ENCODE data around the gene GAPDHS. TPM values are rescaled to one million over a fixed set of nuclear protein-coding genes. Genes with fewer than 3 reads are reported as not detected.

The GAPDHS gene
- polyA plus RNA-seq, 5 donors = not detected

DNA sequence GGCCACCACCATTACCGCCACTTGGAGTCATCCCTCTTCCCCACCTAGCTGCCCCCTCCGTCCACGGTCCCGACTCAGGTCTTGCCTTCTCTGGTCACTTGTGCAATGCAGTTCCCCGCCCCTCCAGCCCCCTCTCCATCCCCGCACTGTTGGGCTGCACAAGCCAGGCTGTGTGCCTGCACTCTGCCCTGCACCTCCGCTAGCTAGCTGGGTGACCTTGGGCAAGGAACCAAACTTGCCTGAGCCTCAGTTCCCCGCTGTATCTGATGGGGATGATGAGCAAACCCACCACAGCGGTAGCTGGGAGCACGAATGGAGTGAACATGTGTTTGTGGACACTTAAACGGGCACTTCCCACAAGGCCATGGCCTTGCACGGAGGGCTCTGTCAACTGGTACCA is 6.6 kb downstream of the GAPDHS start:
- DNase-seq = no peak

DNA sequence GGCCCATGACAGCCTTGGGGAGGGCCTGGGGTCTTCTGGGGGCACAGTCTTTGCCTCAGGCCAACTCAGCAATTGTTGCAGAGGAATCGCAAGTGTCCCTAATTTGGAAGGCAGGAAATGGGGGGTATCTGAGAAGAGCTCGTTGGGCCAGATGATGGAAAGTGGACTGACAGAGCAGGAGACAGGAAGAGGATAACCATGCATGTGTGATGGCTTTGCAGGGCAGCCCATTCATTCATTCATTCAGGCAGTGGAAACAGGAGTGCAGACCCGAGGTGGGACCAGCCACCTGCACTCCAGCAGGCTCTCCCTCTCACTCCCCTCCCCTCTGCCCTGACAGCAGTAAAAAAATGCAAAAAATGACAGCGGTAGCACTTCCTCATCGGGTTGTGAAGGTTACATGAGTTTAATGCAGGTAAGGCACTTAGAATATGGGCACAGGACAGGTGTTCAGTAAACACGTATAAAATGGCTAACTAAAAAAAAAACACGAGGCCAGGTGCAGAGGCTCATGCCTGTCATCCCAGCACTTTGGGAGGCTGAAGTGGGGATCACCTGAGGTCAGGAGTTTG is 7.2 kb downstream of the GAPDHS start:
- no peak for DNase-seq

DNA sequence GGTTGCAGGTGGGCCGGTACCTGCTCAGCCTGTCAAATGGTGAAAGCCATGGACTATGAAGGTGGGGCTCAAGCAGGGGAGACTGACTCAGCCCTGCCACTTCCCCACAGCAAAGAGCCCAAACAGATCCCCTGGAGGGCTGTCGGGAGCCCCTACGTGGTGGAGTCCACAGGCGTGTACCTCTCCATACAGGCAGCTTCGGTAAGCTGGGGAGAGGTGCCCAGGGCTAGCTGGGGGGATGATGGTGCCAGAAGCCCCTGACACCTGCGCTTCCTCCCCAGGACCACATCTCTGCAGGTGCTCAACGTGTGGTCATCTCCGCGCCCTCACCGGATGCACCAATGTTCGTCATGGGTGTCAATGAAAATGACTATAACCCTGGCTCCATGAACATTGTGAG is 9.0 kb downstream of the GAPDHS start:
- no peak for DNase-seq

DNA sequence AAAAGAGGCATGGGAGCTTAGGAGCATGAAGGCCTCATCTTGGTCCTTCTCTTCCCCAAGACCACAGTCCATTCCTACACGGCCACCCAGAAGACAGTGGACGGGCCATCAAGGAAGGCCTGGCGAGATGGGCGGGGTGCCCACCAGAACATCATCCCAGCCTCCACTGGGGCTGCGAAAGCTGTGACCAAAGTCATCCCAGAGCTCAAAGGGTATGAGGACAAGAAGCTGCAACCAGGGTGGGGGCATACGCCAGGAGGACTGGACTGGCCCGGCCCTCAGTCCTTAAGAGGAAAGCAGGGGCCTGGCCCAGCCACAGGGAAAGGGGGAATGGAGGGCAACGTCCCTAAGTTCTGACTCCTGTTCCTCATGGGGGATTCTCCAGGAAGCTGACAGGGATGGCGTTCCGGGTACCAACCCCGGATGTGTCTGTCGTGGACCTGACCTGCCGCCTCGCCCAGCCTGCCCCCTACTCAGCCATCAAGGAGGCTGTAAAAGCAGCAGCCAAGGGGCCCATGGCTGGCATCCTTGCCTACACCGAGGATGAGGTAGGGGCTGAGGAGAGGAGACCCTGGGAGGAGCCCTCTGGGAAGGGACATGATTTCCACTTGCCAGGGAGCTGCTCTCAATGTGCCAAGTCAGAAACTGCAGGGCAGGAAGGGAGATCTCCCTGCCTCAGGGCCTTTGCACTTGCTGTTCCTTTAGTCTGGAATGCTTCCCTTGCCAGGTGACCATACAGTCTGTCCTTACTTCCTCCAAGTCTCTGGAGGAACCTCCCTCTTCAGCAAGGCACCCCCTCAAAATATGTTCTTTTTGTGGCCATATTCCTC is 10.2 kb downstream of the GAPDHS start:
- DNase-seq = no peak

DNA sequence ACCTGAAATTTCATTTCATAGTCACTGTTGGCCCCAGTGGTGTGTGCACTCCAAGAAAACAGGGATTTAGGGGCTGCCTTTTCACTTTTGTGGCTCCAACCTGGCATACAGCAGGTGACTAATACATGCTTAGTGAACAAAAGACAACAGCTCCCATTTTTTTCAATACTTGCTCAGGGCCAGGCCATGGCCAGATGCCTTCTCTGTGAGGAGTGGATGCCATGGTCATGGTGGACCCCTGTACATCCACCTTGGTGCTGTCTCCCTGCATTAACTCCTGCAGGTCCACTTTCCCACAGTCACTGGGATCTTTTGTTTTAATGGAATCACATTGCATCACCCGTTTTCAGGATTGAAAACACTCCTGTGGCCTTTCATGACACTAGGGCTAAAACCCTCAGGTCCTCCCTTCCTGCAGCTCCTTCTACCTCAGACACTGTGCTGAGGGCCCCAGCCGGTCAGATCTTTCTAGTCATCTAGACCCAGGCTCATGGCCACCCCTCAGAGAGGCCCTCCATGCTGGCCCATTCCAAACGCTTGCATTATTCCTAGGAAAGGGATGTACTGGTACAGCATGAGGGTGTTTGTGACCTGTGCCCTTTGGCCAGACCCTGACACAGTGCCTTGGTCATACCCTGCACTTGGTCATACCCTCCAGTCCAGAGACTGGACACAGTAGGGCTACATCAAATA is 11.0 kb downstream of the GAPDHS start:
- no peak for DNase-seq

DNA sequence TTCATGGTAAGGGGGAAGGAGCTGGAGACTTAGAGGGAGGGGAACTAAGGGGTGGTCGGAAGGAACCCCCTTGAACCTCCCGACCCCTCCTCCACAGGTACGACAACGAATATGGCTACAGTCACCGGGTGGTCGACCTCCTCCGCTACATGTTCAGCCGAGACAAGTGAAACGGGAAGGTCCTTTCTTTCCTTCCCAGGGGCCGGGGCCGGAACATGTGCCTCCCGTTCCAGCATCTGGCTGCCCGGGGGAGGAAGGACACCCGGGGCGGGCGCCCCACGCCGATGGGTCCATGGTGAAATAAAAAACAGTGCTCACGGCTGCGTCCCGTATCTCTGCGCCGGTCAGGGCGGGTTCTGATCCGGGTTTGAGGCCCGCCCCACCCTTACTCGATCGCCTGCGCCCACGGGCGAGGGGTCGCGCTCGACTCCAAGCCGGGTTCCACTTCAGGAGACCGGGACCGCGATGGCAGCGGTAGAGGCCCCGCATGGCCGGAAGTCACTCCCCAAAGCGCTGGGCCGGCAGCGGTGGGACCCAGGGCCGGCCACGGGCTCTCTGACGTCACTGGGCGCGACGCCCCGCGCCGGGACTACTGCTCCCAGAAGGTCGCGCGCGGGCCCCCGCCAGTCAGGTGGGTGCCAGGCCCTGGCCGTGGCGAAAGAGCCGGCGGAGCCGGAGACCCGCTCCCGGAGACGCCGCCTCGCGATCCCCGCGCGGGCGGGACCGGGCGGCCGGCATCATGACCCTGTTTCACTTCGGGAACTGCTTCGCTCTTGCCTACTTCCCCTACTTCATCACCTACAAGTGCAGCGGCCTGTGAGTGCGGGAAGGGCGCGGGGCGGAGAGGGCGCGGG is 12.0 kb downstream of the GAPDHS start, which contains the start of gene TMEM147:
Gene TMEM147 (plus strand): TSS at position 626 of the 854 bp plus-strand sequence. CDS start 114 bp downstream, at position 740.
- DNase-seq = peak; percentile 90 to 91

DNA sequence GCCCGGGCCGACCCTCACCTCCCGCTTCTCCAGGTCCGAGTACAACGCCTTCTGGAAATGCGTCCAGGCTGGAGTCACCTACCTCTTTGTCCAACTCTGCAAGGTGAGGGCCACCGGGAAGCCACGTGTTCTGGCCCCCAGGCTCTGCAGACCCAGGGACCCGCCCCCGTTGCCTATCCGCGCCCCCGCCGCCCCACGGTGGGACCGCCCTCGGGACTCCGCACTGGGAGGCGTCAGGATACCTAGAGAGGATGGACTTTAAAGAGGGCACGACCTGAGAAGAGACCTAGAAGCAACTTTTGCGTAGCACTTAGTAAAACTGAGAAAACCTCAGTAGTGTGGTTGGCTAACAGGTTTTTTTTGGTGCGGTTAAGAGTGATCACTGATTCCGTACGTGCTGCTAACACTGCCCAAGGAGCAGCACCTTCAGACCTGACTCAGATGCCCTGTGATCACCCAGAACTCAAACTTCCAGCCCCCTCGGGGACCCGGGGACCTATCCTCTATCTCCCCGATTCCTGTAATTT is 12.7 kb downstream of the GAPDHS start:
- no peak for DNase-seq

DNA sequence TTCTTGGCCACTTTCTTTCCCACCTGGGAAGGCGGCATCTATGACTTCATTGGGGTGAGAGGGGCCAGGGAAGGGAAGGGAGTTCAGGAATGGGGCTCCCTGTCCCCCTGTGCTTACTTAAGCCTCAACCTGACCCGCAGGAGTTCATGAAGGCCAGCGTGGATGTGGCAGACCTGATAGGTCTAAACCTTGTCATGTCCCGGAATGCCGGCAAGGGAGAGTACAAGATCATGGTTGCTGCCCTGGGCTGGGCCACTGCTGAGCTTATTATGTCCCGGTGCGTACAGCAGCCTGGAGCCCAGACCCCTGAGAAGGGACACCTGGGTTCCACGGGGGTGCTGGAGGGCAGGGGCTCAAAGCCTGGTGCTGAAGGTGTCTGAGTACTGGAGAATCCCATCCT is 13.3 kb downstream of the GAPDHS start:
- DNase-seq = no peak

DNA sequence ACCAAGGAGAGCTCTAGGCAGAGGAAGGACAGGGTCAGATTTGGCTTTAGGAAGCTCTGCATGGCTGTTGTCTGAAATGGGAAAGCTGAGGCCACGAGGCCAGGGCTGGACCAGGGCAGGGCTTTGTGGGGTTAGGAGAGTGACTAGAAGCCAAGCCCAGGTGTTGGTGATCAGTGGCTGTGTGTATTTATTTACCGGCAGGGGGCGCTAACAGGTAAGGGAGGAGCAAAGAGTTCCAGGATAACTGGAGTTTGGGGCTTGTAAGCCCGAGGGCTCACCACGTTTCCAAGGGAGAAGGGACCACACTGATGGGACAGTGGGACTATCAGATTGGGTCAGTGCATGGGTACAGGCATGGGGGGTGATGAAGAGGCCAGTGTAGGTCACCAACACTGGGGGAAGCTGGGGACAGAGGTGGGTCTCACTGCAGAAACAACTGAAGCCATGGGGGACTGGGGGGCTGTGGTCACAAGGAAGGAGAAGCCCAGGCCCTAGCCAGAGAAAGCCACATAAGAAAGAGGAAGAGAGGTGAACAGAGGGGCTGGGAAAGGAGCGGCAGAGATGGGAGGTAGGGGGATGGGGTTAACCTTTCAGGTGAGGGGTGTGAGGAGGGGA is 16.0 kb downstream of the GAPDHS start:
- DNase-seq = no peak

DNA sequence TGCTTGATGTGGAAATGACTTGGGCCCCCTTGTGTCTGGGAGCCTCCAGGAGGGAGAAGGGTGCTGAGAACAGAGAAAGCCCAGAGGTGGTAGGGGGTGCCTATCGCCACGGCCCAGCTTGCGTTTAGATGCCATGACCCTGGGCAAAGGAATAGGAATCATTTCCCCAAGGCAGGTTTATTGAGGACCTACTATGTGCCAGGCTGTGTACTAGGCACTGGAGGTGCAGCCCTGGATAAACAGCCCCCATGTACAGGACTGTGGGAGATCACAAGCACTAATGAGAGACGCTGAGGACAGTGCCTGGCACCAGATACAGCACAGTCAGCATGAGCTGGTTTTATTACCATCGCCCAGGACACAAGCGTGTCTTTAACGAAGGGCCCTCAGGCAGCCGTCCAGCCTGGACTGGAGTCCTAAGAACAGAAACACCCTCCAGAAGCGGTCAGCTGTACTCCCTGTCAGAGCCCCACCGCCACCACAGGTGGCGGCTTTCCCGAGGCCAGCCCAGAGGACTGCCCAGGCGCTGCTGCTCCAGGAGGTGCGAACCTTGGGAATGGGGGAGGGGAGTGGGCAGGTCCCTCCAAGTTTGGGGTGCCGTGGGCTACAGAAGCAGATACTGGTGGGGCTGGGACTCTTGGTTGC is 16.7 kb downstream of the GAPDHS start:
- DNase-seq = no peak

DNA sequence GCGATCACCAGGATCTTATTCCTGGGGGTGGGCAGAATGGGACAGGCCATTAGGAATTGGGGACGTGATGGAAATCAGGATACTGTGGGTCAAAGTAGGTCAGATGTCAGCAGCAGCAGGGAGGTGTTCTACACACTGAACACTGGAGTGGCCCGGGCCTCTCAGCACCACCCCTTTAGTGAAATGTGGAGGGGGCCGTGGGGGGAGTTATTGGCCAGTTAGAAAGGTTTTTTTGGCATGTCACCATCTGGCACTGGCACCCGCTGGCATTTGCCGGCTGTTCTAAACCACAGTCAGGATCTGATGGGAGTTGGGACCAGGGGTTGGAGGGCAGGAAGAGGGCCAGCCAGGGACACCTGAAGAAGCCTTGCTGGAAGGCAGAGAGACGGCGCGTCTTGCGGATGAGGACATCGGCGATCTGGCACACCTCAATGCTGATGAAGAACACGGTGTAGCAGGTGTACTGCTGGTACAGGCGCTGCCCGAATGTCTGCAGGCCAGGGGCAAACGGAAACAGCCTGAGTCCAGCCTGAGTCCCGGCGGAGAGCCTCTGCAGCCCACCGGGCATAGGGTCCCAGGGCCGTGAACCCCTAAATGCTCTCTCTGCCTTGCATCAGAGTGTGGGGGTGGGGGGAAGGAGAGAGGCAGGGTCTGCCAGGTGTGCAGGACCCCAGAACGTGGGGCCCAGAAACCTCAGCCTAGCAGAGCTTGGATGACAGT is 18.0 kb downstream of the GAPDHS start:
- no peak for DNase-seq

DNA sequence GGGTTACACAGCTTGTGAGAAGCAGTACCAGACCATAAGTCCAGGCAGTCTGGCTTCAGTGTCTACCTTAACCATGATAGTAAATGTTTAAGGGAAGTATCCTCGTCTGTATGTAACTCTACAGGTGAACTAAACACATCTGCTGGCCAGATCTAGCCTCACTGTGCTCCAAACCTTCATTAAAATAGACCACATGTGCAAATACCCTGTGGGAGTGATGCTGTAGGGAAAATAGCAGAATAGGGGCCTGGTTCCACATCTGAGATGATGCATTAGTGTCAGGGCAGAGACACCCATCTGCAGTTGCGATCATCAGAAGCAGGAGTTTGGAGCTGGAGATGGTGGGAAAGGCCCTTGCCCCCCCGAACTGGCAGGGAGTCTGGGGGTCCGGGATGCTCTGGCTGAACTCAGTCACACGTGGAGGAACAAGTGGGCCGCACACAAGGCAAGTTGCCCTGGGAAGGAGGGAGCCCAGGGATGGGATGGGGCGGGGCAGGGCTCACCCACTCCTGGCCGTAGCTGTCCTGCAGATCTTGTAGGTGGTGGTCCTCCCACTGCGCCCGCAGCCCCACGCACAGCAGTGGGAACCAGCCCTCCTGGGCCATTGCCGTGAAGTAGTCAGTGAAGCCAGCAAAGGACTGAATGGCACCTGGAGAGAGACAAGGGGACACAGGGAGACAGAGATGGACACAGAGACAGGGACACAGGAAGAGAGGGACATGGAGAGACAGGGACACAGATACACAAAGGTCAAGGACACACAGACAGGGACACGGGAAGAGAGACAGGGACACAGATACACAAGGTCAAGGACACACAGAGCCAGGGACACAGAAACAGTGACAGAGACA is 19.5 kb downstream of the GAPDHS start:
- DNase-seq = no peak

DNA sequence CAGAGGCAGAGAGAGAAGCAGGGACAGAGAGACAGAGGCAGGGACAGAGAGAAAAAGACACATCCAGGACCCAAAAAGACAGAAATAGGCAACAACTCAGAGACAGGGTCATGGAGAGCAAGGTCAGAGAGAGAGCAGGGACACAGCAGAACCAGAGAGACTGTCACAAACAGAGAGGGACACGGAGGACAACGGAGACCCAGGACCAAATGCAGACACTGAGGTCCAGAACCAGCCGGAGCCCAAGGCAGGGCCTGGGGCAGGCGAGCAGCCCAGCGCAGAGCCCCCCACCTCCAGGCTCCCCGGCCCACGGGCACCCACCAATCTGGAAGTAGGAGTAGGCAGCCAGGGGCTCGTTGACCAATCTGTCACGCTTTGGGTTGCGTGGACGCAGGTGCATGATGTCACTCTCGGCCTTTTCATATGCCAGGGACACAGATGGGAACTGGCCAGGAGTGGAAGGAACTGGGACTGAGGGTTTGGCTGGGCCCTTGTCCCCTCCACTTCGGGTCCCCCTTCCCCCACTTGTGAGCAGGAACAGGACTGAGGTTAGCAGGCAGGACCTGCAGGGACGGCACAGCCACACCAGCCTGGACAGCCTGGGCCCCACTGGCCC is 20.2 kb downstream of the GAPDHS start:
- DNase-seq = no peak

DNA sequence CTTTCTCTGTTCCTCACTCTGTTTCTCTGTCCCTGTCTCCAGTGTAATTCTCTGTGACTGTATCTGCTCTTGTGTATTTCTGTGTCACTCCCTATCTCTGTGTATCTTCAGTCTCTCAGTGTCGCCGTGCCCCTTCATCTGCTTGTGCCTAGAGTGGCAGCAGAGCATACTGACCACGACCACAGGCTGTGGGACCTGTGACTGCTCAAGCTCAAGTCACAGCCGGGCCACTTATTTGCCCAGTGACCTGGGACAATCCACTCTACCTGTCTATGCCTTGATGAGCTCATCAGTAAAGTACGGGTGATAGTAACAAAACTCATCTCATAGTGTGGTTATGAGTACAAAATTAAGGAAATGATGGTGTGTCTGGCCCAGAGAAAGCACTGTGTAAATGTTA is 20.8 kb downstream of the GAPDHS start:
- no peak for DNase-seq

DNA sequence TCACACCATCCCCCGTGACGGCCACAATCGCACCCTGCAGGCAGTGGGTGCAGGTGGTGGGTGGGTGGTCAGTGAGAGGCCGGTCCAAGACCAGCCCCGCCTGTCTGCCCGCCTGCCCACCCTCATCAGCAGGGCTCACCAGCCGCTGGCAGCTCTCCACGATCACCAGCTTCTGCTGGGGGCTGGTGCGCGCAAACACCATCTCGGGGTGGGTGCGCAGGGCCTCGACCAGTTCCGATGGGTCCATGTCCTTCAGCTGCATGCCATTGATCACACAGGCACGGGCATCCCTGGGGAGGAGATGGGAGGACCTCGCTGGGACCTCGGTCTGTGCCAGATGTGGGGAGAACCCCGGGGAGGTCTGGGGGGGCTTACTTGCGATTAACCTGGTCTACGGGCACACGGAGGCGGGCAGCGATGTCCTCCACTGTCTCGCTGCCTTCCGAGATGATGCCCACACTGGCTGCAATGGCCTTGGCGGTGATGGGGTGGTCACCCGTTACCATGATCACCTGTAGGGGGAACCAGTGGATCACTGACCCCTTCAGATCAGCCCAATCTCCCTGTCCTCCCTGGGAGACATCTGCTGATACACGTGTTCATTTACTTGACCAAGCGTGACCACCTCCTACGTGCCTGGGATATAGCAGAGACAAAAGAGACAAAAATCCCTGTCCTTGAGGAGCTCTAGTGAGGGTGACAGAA is 22.2 kb downstream of the GAPDHS start:
- DNase-seq = no peak

DNA sequence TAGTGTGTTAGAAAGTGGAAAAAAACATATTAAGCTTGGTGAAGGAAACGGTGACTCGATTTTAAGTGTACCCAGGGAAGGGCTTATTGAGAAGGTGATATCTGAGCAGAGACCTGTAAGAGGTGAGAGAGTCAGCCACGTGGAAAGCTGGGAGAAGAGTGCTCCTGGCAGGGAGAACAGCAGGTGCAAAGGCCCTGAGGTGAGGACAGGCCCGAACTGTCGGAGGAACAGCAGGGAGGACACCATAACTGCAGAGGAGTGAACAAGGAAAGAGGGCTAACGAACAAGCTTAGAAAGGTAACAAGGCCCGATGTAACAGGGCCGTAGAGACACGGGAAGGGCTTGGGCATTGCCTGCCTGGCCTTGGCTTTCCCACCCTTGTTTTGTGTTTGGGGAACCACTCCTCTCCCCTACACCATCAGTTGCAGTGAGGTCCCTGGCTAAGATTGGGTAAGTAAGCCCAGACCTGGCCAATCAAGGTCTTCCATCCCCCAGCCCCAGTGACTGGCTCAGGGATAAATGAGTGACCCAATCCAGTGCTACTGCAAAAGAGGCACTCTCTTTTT is 22.9 kb downstream of the GAPDHS start:
- DNase-seq = no peak

DNA sequence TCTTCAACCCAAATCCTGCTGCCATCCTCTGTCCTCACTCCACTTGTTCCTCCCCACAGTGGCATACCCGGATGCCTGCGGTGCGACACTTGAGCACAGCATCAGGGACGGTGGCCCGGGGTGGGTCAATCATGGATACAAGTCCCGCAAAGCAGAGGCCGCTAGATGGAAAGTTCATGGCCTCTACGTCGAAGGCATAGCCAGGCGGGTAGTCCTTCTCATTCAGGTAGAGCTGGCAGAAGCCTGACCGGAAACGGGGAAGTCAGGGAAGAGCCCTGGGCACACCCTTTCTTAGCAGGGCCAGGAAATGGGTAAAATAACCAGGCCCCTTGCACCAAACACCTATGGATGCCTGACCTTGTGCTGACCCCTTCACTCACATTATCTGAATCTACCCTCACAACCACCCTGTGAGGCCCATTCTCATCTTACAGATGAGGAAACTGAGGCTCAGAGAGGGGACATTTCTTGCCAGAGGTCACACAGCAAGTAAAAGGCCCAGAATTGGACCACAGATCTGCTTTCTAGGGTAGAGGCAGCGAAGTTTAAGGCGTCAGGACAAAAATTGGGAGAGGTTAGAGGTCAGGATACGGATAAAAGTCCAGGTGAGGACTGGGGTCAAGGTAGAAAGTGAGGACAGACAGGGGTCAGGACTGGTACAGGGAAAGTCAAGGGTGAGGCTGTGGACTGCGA is 23.7 kb downstream of the GAPDHS start:
- no peak for DNase-seq

All from right lung (tissue), 5 donors.